IPS-18a (cell line): ENCODE results near the gene KRT84.
"Not testable (repeated sequence)": the region's sequence is repeated elsewhere in the genome, so short reads cannot be mapped to it uniquely, and the experiment has no call there.

Experiments used
- H3K27ac ChIP-seq: one replicate; pipeline ENCODE4 v1.5.1; 2013; ENCODE audit warnings: low read length
- H3K27me3 ChIP-seq: one replicate; pipeline ENCODE4 v1.6.1; 2013; ENCODE audit warnings: mild to moderate bottlenecking, low read length; ENCODE audit not compliant: control insufficient read depth, insufficient read depth
- H3K36me3 ChIP-seq: one replicate; pipeline ENCODE4 v1.6.1; 2013; ENCODE audit warnings: low read depth, low read length; ENCODE audit not compliant: control insufficient read depth
- H3K4me1 ChIP-seq: one replicate; pipeline ENCODE4 v1.6.1; 2013; ENCODE audit warnings: low read depth, low read length; ENCODE audit not compliant: control insufficient read depth
- H3K4me3 ChIP-seq: one replicate; pipeline ENCODE4 v1.5.1; 2013; ENCODE audit warnings: low read length
- H3K9ac ChIP-seq: one replicate; pipeline ENCODE4 v1.6.1; 2013; ENCODE audit warnings: mild to moderate bottlenecking, low read length, moderate library complexity
- H3K9me3 ChIP-seq: one replicate; pipeline ENCODE4 v1.6.1; 2013; ENCODE audit warnings: low read depth, low read length; ENCODE audit not compliant: control insufficient read depth

The KRT84 gene

DNA sequence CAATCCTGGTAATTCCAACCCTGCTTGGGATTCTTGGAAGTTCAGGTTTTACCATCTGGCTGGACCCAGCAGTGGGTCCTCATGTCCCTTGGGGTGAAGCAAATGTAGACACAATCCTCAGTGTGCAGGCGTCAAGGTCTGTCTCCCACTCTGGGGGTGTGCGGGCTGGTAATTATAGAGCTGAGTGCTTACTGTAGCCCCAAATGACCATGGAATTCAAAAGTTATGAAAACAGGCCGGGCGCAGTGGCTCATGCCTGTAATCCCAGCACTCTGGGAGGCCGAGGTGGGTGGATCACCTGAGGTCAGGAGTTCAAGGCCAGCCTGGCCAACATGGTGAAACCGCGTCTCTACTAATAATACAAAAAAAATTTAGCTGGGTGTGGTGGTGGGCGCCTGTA is 40.4 kb downstream of the KRT84 start:
- H3K4me1 ChIP-seq, H3K9ac ChIP-seq, H3K9me3 ChIP-seq, H3K4me3 ChIP-seq, H3K27me3 ChIP-seq, H3K27ac ChIP-seq, H3K36me3 ChIP-seq: not testable (repeated sequence)

DNA sequence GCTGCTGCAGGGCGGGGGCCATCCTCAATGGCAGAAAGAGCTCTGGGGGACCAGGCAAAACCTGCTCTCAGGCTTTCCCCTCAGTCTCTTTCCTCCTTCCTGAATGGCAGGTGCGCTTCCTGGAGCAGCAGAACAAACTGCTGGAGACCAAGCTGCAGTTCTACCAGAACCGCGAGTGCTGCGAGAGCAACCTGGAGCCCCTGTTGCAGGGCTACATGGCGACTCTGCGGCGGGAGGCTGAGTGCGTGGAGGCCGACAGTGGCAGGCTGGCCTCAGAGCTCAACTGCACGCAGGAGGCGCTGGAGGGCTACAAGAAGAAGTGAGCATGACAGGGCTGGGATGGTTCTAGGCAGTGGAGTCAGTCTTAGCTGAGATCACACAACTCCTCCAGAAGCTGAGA is 41.3 kb downstream of the KRT84 start:
- Histone ChIP-seq H3K4me1 (no peaks in the 10 kb centered on the region), H3K36me3 (no peaks in the 10 kb centered on the region), H3K4me3 (no peak overlapping the region), H3K27ac (no peak overlapping the region), H3K9ac (no peak overlapping the region), H3K9me3 (no peaks in the 10 kb centered on the region), H3K27me3 (no peaks in the 10 kb centered on the region)

DNA sequence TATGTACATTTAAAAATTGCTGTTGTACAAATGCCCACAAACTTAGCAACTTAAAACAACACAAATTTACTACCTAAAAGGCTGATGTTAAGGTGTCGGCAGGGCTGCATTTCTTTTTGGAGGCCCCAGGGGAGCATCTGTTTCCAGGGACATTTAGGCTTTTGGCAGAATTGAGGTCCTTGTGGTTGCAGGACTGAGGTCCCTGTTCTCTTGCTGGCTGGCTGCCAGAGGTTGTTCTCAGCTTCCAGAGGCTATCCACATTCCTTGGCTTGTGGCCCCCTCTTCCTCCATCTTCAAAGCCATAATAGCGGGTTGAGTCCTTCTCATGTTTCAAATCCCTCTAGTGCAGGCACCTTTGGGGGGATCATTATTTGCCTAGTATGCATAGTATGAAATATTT is 41.9 kb downstream of the KRT84 start:
- Histone ChIP-seq H3K4me1 (no peaks in the 10 kb centered on the region), H3K4me3 (no peak overlapping the region)

DNA sequence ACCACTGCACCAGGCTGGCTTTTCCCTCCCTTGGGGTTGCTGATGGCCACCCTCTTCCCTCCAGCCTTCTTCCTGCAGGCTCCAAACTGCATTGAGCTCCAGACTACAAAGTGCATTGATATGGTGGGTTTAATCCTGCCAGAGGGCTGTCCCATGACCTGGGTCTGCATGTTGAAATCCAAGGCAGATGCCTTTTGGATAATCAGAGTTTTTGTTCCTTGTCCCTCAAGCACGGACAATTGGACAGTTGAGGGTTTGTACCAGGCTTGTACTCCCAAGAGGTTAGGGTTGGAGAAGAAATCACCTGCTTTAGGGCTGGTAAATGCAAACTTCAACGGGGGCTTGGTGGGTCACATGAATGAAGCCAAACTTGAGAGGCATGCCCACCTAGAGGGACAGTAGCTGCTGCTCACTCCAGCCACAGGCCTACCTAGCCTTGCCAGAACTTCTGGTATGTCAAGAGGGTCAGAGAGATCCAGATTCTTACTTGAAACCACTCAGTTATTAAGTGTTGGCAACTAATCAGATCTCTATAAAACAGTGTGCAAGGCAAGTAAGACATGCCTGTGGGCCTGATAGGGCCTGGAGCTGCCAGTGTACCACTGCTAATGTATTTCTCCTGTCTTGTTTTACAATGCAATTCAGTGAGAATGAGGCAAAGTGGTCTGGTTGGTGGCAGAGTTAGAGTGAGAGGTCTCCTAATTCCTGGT is 42.5 kb downstream of the KRT84 start:
- Histone ChIP-seq H3K9ac (no peak overlapping the region), H3K4me1 (no peaks in the 10 kb centered on the region), H3K27me3 (no peaks in the 10 kb centered on the region), H3K36me3 (no peaks in the 10 kb centered on the region), H3K9me3 (no peaks in the 10 kb centered on the region), H3K27ac (no peak overlapping the region), H3K4me3 (no peak overlapping the region)

More for the DNA sequence above, 41.9 kb downstream of the KRT84 start:
- no peaks in the 10 kb centered on the region for H3K9me3 ChIP-seq
- no peak overlapping the region for H3K9ac ChIP-seq
- no peaks in the 10 kb centered on the region for H3K36me3 ChIP-seq
- H3K27ac ChIP-seq = no peak overlapping the region
- H3K27me3 ChIP-seq = no peaks in the 10 kb centered on the region

DNA sequence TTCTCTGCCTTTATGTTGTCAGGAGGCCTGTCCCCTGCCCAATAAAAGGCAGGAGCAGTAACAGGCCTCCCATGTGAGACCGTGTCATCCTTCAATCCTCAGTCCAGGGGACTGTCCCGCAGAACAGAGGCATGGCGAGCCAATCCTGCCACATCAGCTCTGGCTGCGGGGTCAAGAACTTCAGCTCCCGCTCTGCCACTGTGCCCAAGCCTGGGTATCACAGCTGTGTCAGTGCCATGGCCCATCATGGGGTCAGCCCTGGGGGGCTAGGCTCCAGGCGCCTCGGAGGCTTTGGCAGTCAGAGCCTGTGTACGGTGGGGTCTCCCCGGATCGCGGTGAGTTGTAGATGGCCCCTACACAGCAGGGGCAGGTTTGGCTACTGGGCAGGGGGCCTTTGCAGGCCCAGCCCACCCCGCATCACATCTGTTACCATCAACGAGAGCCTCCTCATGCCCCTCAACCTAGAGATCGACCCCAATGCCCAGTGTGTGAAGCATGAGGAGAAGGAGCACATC is 44.3 kb downstream of the KRT84 start:
- Histone ChIP-seq H3K4me3 (no peak overlapping the region), H3K9me3 (no peaks in the 10 kb centered on the region), H3K4me1 (no peaks in the 10 kb centered on the region), H3K27ac (no peak overlapping the region), H3K36me3 (no peaks in the 10 kb centered on the region), H3K27me3 (no peaks in the 10 kb centered on the region), H3K9ac (no peak overlapping the region)

DNA sequence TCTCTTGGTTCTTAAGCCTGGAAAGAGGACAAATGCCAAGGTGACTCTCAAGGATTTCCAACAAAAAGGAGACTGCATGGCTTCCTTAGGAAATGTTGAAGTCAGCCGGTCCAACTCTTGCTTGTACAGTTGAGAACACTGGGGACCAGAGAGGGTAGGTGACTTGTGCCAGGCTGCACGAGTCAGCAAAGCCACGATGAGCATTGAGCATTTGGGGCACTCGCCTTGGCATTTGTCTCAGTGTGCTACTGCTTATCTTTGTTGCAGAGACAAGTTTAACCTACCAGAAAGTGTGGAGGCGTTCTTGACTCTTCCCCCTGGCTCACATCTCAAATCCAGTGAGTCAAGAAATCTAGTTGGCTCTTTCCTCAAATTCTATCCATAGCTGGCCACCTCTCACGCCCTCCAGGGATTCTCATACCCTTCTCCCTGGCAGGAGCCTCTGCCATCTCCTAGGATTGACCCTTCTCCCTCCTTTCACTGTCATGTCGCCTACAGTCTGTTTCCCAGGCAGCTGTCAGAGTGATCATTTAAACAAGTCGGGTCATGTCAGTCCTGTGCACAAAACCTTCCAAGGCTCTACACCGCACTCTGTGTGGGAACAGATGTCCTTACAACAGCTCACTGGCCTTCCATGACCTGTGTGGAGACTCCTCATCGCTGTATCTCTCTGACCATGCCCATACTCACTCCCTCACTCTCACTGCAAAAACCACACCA is 47.1 kb downstream of the KRT84 start:
- no peak overlapping the region for H3K4me3 ChIP-seq
- no peak overlapping the region for H3K9ac ChIP-seq
- no peak overlapping the region for H3K27ac ChIP-seq
- no peaks in the 10 kb centered on the region for H3K27me3 ChIP-seq
- H3K9me3 ChIP-seq = no peaks in the 10 kb centered on the region
- no peaks in the 10 kb centered on the region for H3K4me1 ChIP-seq
- no peaks in the 10 kb centered on the region for H3K36me3 ChIP-seq

DNA sequence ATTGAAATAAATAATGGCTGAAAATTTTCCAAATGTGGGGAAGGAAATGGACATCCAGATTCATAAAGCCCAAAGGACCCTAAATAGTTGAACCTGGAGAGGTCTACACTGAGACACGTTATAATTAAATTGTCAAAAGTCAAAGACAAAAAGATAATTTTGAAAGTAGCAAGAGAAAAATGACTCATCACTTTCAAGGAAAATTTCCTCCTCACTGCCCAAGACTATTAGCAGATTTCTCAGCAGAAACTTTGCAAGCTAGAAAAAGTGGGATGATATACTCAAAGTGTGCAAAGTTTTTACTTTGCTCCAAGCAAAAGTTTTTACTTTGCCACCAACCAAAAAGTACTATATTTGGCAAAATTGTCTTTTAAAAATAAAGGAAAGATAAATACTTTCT is 48.4 kb downstream of the KRT84 start:
- no peaks in the 10 kb centered on the region for H3K36me3 ChIP-seq
- no peak overlapping the region for H3K9ac ChIP-seq
- H3K27ac ChIP-seq = no peak overlapping the region
- no peaks in the 10 kb centered on the region for H3K9me3 ChIP-seq
- H3K27me3 ChIP-seq = no peaks in the 10 kb centered on the region
- H3K4me1 ChIP-seq = no peaks in the 10 kb centered on the region
- H3K4me3 ChIP-seq = no peak overlapping the region

DNA sequence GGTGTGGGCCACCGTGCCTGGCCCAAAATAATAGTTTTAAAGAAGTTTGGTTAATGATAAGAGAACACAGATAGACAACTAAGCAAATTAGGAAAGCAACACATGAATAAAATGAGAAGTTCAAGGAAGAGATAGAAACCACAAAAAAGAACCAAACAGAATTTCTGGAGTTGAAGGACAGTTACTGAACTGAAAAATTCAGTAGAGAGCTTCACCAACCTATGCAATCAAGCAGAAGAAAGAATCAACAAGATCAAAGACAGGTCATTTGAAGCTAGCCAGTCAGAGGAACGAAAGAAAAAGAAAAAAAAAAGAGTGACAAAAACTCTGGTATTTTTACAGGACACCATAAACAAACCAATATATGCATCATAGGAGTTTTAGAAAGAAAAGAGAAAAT is 48.8 kb downstream of the KRT84 start:
- Histone ChIP-seq H3K27ac (no peak overlapping the region), H3K4me1 (no peaks in the 10 kb centered on the region), H3K36me3 (no peaks in the 10 kb centered on the region), H3K9me3 (no peaks in the 10 kb centered on the region), H3K9ac (no peak overlapping the region), H3K4me3 (no peak overlapping the region), H3K27me3 (no peaks in the 10 kb centered on the region)

DNA sequence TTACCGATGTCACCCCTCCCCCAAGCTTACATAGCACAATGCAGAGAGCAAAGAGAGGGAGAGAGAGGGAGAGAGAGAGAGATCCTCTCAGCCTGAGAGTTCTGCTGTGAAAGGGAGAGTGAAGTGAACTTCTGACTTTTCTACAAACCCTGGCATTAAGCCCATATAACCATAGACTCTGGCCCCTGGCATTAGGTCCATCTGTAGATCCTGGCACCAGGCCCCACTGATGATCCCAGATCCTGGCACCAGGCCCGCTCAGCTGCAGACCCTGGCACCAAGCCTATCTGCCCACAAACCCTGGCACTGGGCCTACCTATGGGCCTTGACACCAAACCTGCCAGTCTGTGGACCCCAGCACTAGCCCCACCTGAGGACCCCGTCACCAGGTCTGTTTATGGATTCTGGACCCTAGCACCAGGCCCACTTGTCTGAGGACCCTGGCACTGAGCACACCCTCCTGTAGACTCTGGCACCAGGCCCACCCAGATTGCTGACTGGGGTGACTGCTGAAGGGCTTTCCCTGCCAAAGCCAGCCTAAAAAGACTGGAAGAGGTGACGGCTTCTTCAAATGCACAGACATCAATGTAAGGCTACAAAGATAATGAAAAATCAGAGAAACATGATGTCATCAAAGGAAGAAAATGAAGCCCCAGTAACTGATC is 49.7 kb downstream of the KRT84 start:
- H3K36me3 ChIP-seq = no peaks in the 10 kb centered on the region
- no peak overlapping the region for H3K4me3 ChIP-seq
- H3K27ac ChIP-seq = no peak overlapping the region
- H3K9ac ChIP-seq = no peak overlapping the region
- H3K27me3 ChIP-seq = no peaks in the 10 kb centered on the region
- H3K4me1 ChIP-seq = no peaks in the 10 kb centered on the region
- no peaks in the 10 kb centered on the region for H3K9me3 ChIP-seq

DNA sequence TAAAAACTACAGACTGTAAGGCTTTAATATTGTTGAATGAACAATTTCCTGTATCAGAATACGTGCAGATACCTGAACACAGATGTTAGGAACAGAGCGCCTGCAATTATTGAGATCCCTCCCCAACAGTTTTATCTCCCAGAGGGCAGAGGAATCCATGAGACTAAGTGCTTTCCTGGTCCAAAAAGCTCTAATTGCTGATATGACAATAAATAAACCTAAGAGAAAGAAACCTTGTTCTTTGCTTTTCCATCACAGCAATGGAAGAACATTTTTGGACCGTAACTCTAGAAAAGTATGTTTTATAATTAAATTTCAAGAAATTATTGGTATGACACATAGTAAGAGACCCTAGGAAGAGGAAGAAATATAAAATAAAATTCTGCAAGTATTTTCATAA is 51.3 kb downstream of the KRT84 start:
- H3K27me3 ChIP-seq = no peaks in the 10 kb centered on the region
- no peaks in the 10 kb centered on the region for H3K4me1 ChIP-seq
- no peak overlapping the region for H3K27ac ChIP-seq
- H3K36me3 ChIP-seq = no peaks in the 10 kb centered on the region
- H3K9me3 ChIP-seq = no peaks in the 10 kb centered on the region
- no peak overlapping the region for H3K9ac ChIP-seq
- H3K4me3 ChIP-seq = no peak overlapping the region

DNA sequence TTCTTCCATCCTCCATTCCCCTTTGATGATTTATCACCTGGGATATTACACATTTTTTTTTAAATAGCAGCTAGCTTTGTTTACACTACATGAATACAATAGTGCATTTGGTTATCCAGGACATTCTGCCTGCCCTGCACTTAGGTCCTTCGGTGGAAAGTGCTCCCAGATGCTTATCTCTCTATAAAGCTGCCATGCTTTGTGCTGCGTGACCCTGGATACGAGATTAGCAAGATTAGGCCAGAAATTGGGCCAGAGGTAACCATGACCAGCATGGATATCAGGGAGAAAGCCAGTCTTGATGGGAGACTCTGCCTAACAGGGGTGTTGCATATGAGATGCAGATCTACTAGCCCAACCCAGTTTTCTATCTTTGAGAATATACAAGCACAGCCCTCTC is 52.1 kb downstream of the KRT84 start:
- no peak overlapping the region for H3K27ac ChIP-seq
- no peaks in the 10 kb centered on the region for H3K27me3 ChIP-seq
- no peaks in the 10 kb centered on the region for H3K36me3 ChIP-seq
- no peak overlapping the region for H3K4me3 ChIP-seq
- no peaks in the 10 kb centered on the region for H3K9me3 ChIP-seq
- no peaks in the 10 kb centered on the region for H3K4me1 ChIP-seq
- H3K9ac ChIP-seq = no peak overlapping the region
